Kidney epithelial cell (primary cell): ENCODE data around the gene NRP1. TPM values are rescaled to one million over a fixed set of nuclear protein-coding genes. Genes with fewer than 3 reads are reported as not detected.

Source experiments
- DNase-seq: peaks from one replicate; pipeline ENCODE4 v3.0.0-alpha.2; 2010; ENCODE audit warnings: low read depth
- H3K27me3 ChIP-seq: 2 replicates; pipeline ENCODE4 v1.6.0; 2011; ENCODE audit warnings: low read length; ENCODE audit not compliant: control insufficient read depth, insufficient read depth
- H3K36me3 ChIP-seq: 2 replicates; pipeline ENCODE4 v1.5.1; 2011; ENCODE audit warnings: low read length; ENCODE audit not compliant: control insufficient read depth, insufficient read depth
- H3K4me3 ChIP-seq: 2 replicates; pipeline ENCODE4 v1.5.1; 2011; ENCODE audit warnings: low read depth, mild to moderate bottlenecking, control low read depth, low read length
- CTCF ChIP-seq: IDR thresholded peaks from 2 replicates; pipeline ENCODE4 v1.5.1; 2011; ENCODE audit warnings: mild to moderate bottlenecking, moderate library complexity, low read length, control low read depth, inconsistent platforms; ENCODE audit not compliant: insufficient read depth, poor library complexity, severe bottlenecking
- total RNA-seq: library from RNA; depleted of rRNA; stranded (reverse); fragments of >200 nt; gene quantifications from 2 replicates; pipeline ENCODE4 v1.2.3, GENCODE V29; 2015

The NRP1 gene
- total RNA-seq, 1 donor from 2014 or later: 72.6 TPM

- no peak for TF ChIP-seq CTCF
- Histone ChIP-seq H3K36me3 (peaks cover 1% of the 10 kb centered on the region), H3K4me3 (no peak overlapping the region), H3K27me3 (no peaks in the 10 kb centered on the region)
- no peak for DNase-seq
Observed at GRCh38 chr10:33284945-33285344, 49.5 kb downstream of the NRP1 start.

- DNase-seq: no peak
- H3K4me3 ChIP-seq: no peak overlapping the region
- peaks cover 5% of the 10 kb centered on the region for H3K36me3 ChIP-seq
- TF ChIP-seq CTCF: no peak
- H3K27me3 ChIP-seq: no peaks in the 10 kb centered on the region
Observed at GRCh38 chr10:33279811-33280602, 54.5 kb downstream of the NRP1 start.

GRCh38 chr10:33279276-33279675, 55.2 kb downstream of the NRP1 start:
- H3K4me3 ChIP-seq: no peak overlapping the region
- DNase-seq: no peak
- peaks cover 5% of the 10 kb centered on the region for H3K36me3 ChIP-seq
- no peak for TF ChIP-seq CTCF
- no peaks in the 10 kb centered on the region for H3K27me3 ChIP-seq

- TF ChIP-seq CTCF: no peak
- DNase-seq: no peak
- no peaks in the 10 kb centered on the region for H3K27me3 ChIP-seq
- H3K4me3 ChIP-seq: no peak overlapping the region
- H3K36me3 ChIP-seq: peaks cover 5% of the 10 kb centered on the region
Observed at GRCh38 chr10:33278198-33278597, 56.3 kb downstream of the NRP1 start.

- no peak overlapping the region for H3K4me3 ChIP-seq
- DNase-seq: no peak
- no peak for TF ChIP-seq CTCF
Observed at GRCh38 chr10:33277135-33277536, 57.3 kb downstream of the NRP1 start.

More at GRCh38 chr10:33277135-33277536, 57.3 kb downstream of the NRP1 start:
- Histone ChIP-seq H3K27me3 (no peaks in the 10 kb centered on the region), H3K36me3 (peaks cover 5% of the 10 kb centered on the region)
